Measurements from ENCODE around the gene STK24. TPM values are rescaled to one million over a fixed set of nuclear protein-coding genes. Genes with fewer than 3 reads are reported as not detected.
"Not testable (repeated sequence)": the region's sequence is repeated elsewhere in the genome, so short reads cannot be mapped to it uniquely, and the experiment has no call there.

Gene STK24
- total RNA-seq, 2 donors from 2014 or later = 35.0 to 56.7 TPM

- TF ChIP-seq POLR2A (IDR thresholded peaks at IDR 0.05) = no peak
- TF ChIP-seq, protein P1, sequence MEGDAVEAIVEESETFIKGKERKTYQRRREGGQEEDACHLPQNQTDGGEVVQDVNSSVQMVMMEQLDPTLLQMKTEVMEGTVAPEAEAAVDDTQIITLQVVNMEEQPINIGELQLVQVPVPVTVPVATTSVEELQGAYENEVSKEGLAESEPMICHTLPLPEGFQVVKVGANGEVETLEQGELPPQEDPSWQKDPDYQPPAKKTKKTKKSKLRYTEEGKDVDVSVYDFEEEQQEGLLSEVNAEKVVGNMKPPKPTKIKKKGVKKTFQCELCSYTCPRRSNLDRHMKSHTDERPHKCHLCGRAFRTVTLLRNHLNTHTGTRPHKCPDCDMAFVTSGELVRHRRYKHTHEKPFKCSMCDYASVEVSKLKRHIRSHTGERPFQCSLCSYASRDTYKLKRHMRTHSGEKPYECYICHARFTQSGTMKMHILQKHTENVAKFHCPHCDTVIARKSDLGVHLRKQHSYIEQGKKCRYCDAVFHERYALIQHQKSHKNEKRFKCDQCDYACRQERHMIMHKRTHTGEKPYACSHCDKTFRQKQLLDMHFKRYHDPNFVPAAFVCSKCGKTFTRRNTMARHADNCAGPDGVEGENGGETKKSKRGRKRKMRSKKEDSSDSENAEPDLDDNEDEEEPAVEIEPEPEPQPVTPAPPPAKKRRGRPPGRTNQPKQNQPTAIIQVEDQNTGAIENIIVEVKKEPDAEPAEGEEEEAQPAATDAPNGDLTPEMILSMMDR (IDR thresholded peaks at IDR 0.05) = no peak
- Histone ChIP-seq H3K36me3 (replicated peaks in 1 of 2; ENCODE audit: insufficient read depth in 1 of 2, low read depth in 2 of 2) (no peaks in the 10 kb centered on the region), H3K27ac (peak overlapping the region in 1 of 4 donors; percentile 43), H3K27me3 (no peaks in the 10 kb centered on the region), H3K4me3 (no peak overlapping the region), H3K4me1 (peaks cover 71% of the 10 kb centered on the region), H3K9me3 (no peaks in the 10 kb centered on the region)
- peak in 1 of 4 donors; percentile 5 for DNase-seq
- intact Hi-C loops (cut with DNase I) = no loop called here
- WGBS, 2 donors = 78 to 81% methylated on average over 14 of the region's 14 CpGs
- ATAC-seq = no peak
These were observed 156.9 kb downstream of the STK24 start for GRCh38 chr13:98419786-98420553.

- intact Hi-C loops (cut with DNase I) = no loop called here
- peak; percentile 93 to 98 (median 96) for DNase-seq
- peak; percentile 94 for ATAC-seq
- no peak for TF ChIP-seq POLR2A (IDR thresholded peaks at IDR 0.05)
- TF ChIP-seq, protein P1 (IDR thresholded peaks at IDR 0.05) = peak in 1 of 7 experiments; percentile 3
- peak overlapping the region; percentile 66 to 82 (median 76) for H3K27ac ChIP-seq
- H3K36me3 ChIP-seq (replicated peaks in 1 of 2; ENCODE audit: insufficient read depth in 1 of 2, low read depth in 2 of 2) = peaks cover 0 to 9% of the 10 kb centered on the region in 2 donors
- peaks cover 64% of the 10 kb centered on the region for H3K4me1 ChIP-seq
- no peaks in the 10 kb centered on the region for H3K9me3 ChIP-seq
- no peak overlapping the region for H3K4me3 ChIP-seq
- WGBS, 2 donors = 2 to 11% methylated on average over 4 of the region's 4 CpGs
- H3K27me3 ChIP-seq = no peaks in the 10 kb centered on the region
These were observed 160.5 kb downstream of the STK24 start for GRCh38 chr13:98416408-98416807.

GRCh38 chr13:98415326-98416070 is 161.4 kb downstream of the STK24 start:
- Histone ChIP-seq H3K9me3 (no peaks in the 10 kb centered on the region), H3K4me3 (no peak overlapping the region), H3K27me3 (no peaks in the 10 kb centered on the region), H3K4me1 (peaks cover 67% of the 10 kb centered on the region), H3K36me3 (replicated peaks in 1 of 2; ENCODE audit: insufficient read depth in 1 of 2, low read depth in 2 of 2) (peaks cover 0 to 9% of the 10 kb centered on the region in 2 donors), H3K27ac (peak overlapping the region; percentile 66 to 82 (median 76))
- intact Hi-C loops (cut with DNase I) = no loop called here
- no peak for TF ChIP-seq POLR2A (IDR thresholded peaks at IDR 0.05)
- TF ChIP-seq, protein P1 (IDR thresholded peaks at IDR 0.05) = no peak
- peak in 1 of 4 donors; percentile 26 for DNase-seq
- 79 to 87% methylated on average over 18 of the region's 18 CpGs for WGBS, 2 donors
- ATAC-seq = no peak

- no peaks in the 10 kb centered on the region for H3K27me3 ChIP-seq
- peak in 1 of 4 donors; percentile 2 for DNase-seq
- H3K9me3 ChIP-seq = no peaks in the 10 kb centered on the region
- no peak for TF ChIP-seq POLR2A (IDR thresholded peaks at IDR 0.05)
- TF ChIP-seq, protein P1 (IDR thresholded peaks at IDR 0.05) = no peak
- H3K4me1 ChIP-seq = peaks cover 50% of the 10 kb centered on the region
- H3K36me3 ChIP-seq (replicated peaks in 1 of 2; ENCODE audit: insufficient read depth in 1 of 2, low read depth in 2 of 2) = peaks cover 0 to 9% of the 10 kb centered on the region in 2 donors
- 92 to 95% methylated on average over 7 of the region's 7 CpGs for WGBS, 2 donors
- ATAC-seq = no peak
- intact Hi-C loops (cut with DNase I) = no loop called here
- no peak overlapping the region for H3K27ac ChIP-seq
- H3K4me3 ChIP-seq = no peak overlapping the region
These were observed 163.1 kb downstream of the STK24 start for GRCh38 chr13:98413796-98414195.

- H3K9me3 ChIP-seq; H3K27ac ChIP-seq; DNase-seq; H3K27me3 ChIP-seq; H3K4me3 ChIP-seq; ATAC-seq; intact Hi-C loops (cut with DNase I); H3K36me3 ChIP-seq (replicated peaks in 1 of 2; ENCODE audit: insufficient read depth in 1 of 2, low read depth in 2 of 2): not testable (repeated sequence)
- peaks cover 45% of the 10 kb centered on the region for H3K4me1 ChIP-seq
- WGBS, 2 donors = 97 to 99% methylated on average over 3 of the region's 3 CpGs
These were observed 163.6 kb downstream of the STK24 start for GRCh38 chr13:98413278-98413677.
